GM12878 (cell line): ENCODE data around the gene CDC42EP1. TPM values are rescaled to one million over a fixed set of nuclear protein-coding genes. Genes with fewer than 3 reads are reported as not detected.

Experiments
- ATAC-seq: fragments of 200-7000 bp; cut with Tn5 transposase; 3 replicates; pipeline ENCODE4 v1.9.1; 2020; ENCODE audit warnings: mild to moderate bottlenecking, moderate library complexity
- BruUV-seq: library from RNA; stranded (reverse); fragments of 400-500 nt; replicated peaks from 2 replicates; lab custom pipeline; 2021; lab: Mats Ljungman, UMichigan
- CTCF ChIA-PET: fragments of 300-600 bp; sonication (Branson Sonifier 250); formaldehyde crosslinking; extraction: SDS; loops from one replicate; lab custom pipeline; 2021; ENCODE audit warnings: inconsistent platforms; lab: Yijun Ruan, JAX
- POLR2A ChIA-PET: fragments of 350-600 bp; formaldehyde crosslinking; extraction: SDS; loops from one replicate; lab custom pipeline; 2021; ENCODE audit warnings: inconsistent platforms; lab: Charles Lee
- RAD21 ChIA-PET: fragments of 300-600 bp; sonication (Branson Sonifier 250); formaldehyde crosslinking; loops from one replicate; lab custom pipeline; 2023; ENCODE audit warnings: antibody characterized with exemption; ENCODE audit not compliant: unreplicated experiment; lab: Charles Lee
- SMC1A ChIA-PET: fragments of 300-600 bp; sonication (Branson Sonifier 250); formaldehyde crosslinking; loops from one replicate; lab custom pipeline; 2023; ENCODE audit not compliant: unreplicated experiment, uncharacterized antibody; lab: Charles Lee
- DNase-seq: peaks from one replicate; pipeline ENCODE4 v3.0.0-alpha.2; 2011; ENCODE audit warnings: low read depth, low spot score
- FAIRE-seq: peaks from 3 replicates; lab custom pipeline; 2011; peaks lifted over from hg19 to GRCh38; lab: Jason Lieb, UNC
- H2AFZ ChIP-seq: 2 replicates; pipeline ENCODE4 v1.6.0; 2011; ENCODE audit warnings: low read depth, low read length, control low read depth; ENCODE audit not compliant: control insufficient read depth
- H3K27ac ChIP-seq: 2 replicates; pipeline ENCODE4 v1.5.1; 2011; ENCODE audit warnings: control low read depth; ENCODE audit not compliant: control insufficient read depth, insufficient read depth
- H3K27me3 ChIP-seq, 2 experiments: replicated peaks in 1 of 2; 2 replicates each; pipeline versions ENCODE4 v1.6.0 to v1.6.1; 2011; ENCODE audit warnings: low read length in 1 of 2; ENCODE audit not compliant: control insufficient read depth in 2 of 2, insufficient read depth in 2 of 2
- H3K36me3 ChIP-seq, 2 experiments: 2 replicates each; pipeline ENCODE4 v1.5.1; 2011; ENCODE audit warnings: low read length in 1 of 2; ENCODE audit not compliant: control insufficient read depth in 2 of 2, insufficient read depth in 2 of 2
- H3K4me1 ChIP-seq: 2 replicates; pipeline ENCODE4 v1.6.1; 2011; ENCODE audit warnings: mild to moderate bottlenecking, low read length, moderate library complexity, mixed read lengths; ENCODE audit not compliant: control insufficient read depth, insufficient read depth
- H3K4me2 ChIP-seq: 2 replicates; pipeline ENCODE4 v1.6.0; 2011; ENCODE audit warnings: control low read depth; ENCODE audit not compliant: control insufficient read depth, insufficient read depth
- H3K4me3 ChIP-seq: fragments of 200-600 bp; sonication (generic); 2 replicates; pipeline ENCODE4 v1.5.1; 2016
- H3K79me2 ChIP-seq: 2 replicates; pipeline ENCODE4 v1.6.0; 2011; ENCODE audit warnings: low read length; ENCODE audit not compliant: control insufficient read depth, insufficient read depth
- H3K9ac ChIP-seq: 2 replicates; pipeline ENCODE4 v1.8.0; 2011; ENCODE audit warnings: low read length, control low read depth, mixed read lengths; ENCODE audit not compliant: control insufficient read depth, insufficient read depth
- H3K9me3 ChIP-seq: replicated peaks from 3 replicates; pipeline ENCODE4 v1.5.1; 2011; ENCODE audit warnings: mild to moderate bottlenecking, low read length; ENCODE audit not compliant: control insufficient read depth, insufficient read depth
- H4K20me1 ChIP-seq: 2 replicates; pipeline ENCODE4 v1.6.0; 2011; ENCODE audit not compliant: control insufficient read depth, insufficient read depth
- ATF7 ChIP-seq: fragments of 450-650 bp; IDR thresholded peaks from 2 replicates; pipeline ENCODE4 v1.6.1; 2016; ENCODE audit warnings: low read depth, mild to moderate bottlenecking
- BHLHE40 ChIP-seq, 2 experiments: fragments of 450-650 bp in 1 of 2; IDR thresholded peaks; 2 replicates each; pipeline ENCODE4 v1.6.1; 2011 to 2017; ENCODE audit warnings: low read depth in 2 of 2, borderline replicate concordance in 1 of 2, improper control_type of control experiment in 1 of 2, low read length in 1 of 2, mild to moderate bottlenecking in 1 of 2
- CBX3 ChIP-seq: fragments of 200-600 bp; sonication (generic); IDR thresholded peaks from 2 replicates; pipeline ENCODE4 v1.6.1; 2016; ENCODE audit warnings: low read depth, borderline replicate concordance
- CREM ChIP-seq: IDR thresholded peaks from 2 replicates; pipeline ENCODE4 v1.6.1; 2014; ENCODE audit warnings: antibody characterized with exemption, low read depth
- EGR1 ChIP-seq, 2 experiments: IDR thresholded peaks; 1 replicate in 1 of 2; 2 replicates in 1 of 2; pipeline ENCODE4 v1.6.1; 2011 to 2012; ENCODE audit warnings: low read depth in 2 of 2, low read length in 2 of 2, borderline replicate concordance in 1 of 2, mild to moderate bottlenecking in 1 of 2, moderate library complexity in 1 of 2
- NRF1 ChIP-seq: conservative IDR thresholded peaks from 2 replicates; pipeline ENCODE4 v1.6.1; 2011; ENCODE audit warnings: mild to moderate bottlenecking, low read depth, low read length, improper control_type of control experiment
- POU2F2 ChIP-seq: IDR thresholded peaks from 3 replicates; pipeline ENCODE4 v1.6.1; 2011; ENCODE audit warnings: low read depth, mild to moderate bottlenecking, low read length, borderline replicate concordance
- STAT3 ChIP-seq: IDR thresholded peaks from 2 replicates; pipeline ENCODE4 v1.6.1; 2011; ENCODE audit warnings: low read depth, low read length, improper control_type of control experiment
- SUZ12 ChIP-seq: fragments of 200-600 bp; sonication (generic); IDR thresholded peaks from one replicate; pipeline ENCODE4 v1.6.1; 2018; ENCODE audit warnings: antibody characterized with exemption, mild to moderate bottlenecking; ENCODE audit not compliant: unreplicated experiment
- TCF12 ChIP-seq: IDR thresholded peaks from 2 replicates; pipeline ENCODE4 v1.6.1; 2011; ENCODE audit warnings: low read depth, mild to moderate bottlenecking, low read length
- USF1 ChIP-seq: IDR thresholded peaks from 2 replicates; pipeline ENCODE4 v1.6.1; 2011; ENCODE audit warnings: borderline replicate concordance, low read depth, mild to moderate bottlenecking, moderate library complexity, mixed read lengths, low read length; ENCODE audit not compliant: insufficient read depth; ENCODE audit errors: extremely low read length
- YBX1 ChIP-seq: fragments of 450-650 bp; IDR thresholded peaks from 2 replicates; pipeline ENCODE4 v1.6.1; 2016; ENCODE audit warnings: antibody characterized with exemption
- ZNF217 ChIP-seq: fragments of 450-650 bp; IDR thresholded peaks from 2 replicates; pipeline ENCODE4 v1.6.1; 2017; ENCODE audit warnings: antibody characterized with exemption, mild to moderate bottlenecking
- ZNF687 ChIP-seq: fragments of 450-650 bp; IDR thresholded peaks from 2 replicates; pipeline ENCODE4 v1.6.1; 2017; ENCODE audit warnings: mild to moderate bottlenecking, moderate library complexity
- WGBS: methylation state at CpG from one replicate; pipeline ENCODE4 v1.1.6; 2016; ENCODE audit warnings: low lambda C conversion rate; ENCODE audit not compliant: insufficient replicate concordance, insufficient coverage; ENCODE audit errors: missing lambda C conversion rate; 5-methylcytosine and 5-hydroxymethylcytosine counted together
- in situ Hi-C: fragments of 300-500 bp; cut with MboI; formaldehyde crosslinking; loops from 9 replicates; pipeline ENCODE4 v1.14.3; 2018; ENCODE audit warnings: mixed read lengths
- intact Hi-C: fragments of 100-400 bp; cut with micrococcal nuclease; formaldehyde crosslinking; loops from one replicate; pipeline ENCODE4 v1.14.2; 2022; ENCODE audit not compliant: unreplicated experiment
- polyA plus RNA-seq, 11 experiments: library from polyadenylated mRNA; depleted of rRNA in 4 of 11; unstranded in 6 of 11; stranded (reverse) in 5 of 11; fragments of >200 nt; fragmentation: Nextera tagmentation in 4 of 11; fragmentation: Illumina TruSeq in 1 of 11; extraction: Ambion mirVana in 4 of 11; extraction: Trizol in 1 of 11; gene quantifications; 1 replicate in 1 of 11; 2 replicates in 10 of 11; pipeline versions ENCODE4 v1.2.1 to v1.2.3, GENCODE V29; 2011 to 2016; ENCODE audit warnings: inconsistent platforms in 2 of 11, missing spikeins in 2 of 11, low read depth in 1 of 11
- total RNA-seq, 4 experiments: library from RNA; depleted of rRNA in 3 of 4; stranded (reverse); fragments of >200 nt in 3 of 4; fragmentation: Illumina TruSeq in 1 of 4; extraction: Trizol in 1 of 4; gene quantifications; 2 replicates each; pipeline versions ENCODE4 v1.2.1 to v1.2.3, GENCODE V29; 2013 to 2021

The CDC42EP1 gene
- total and polyA plus RNA-seq, 10 of the 15 experiments (the other 5 are each of a cell fraction or from before 2014, with no cell fraction given), result 0.04 to 0.33 (median 0.09) TPM; not detected in 7

- TF ChIP-seq NRF1 (no peak), EGR1 (IDR thresholded peaks at IDR 0.05; ENCODE audit: borderline replicate concordance in 1 of 2, low read depth in 2 of 2, low read length in 2 of 2) (peak in 1 of 2 experiments; percentile 86; a peak in 2 of 3 replicates), SUZ12 (peak; percentile 84), CBX3 (no peak), ATF7 (no peak)
These were observed 1.1 kb downstream of the CDC42EP1 start (continued) for GRCh38 chr22:37561212-37562048.

GRCh38 chr22:37562049-37562875, 2.0 kb downstream of the CDC42EP1 start:
- ChIA-PET SMC1A (interaction anchor here (0.7 to 3.6 kb wide), 5 partner anchors 20 to 31 kb away, joined by 3 to 26 read pairs (median 7); no protein-coding TSS in a partner anchor), RAD21 (interaction anchor here (0.7 to 8.4 kb wide), 4 partner anchors 11 to 90 kb away, joined by 3 to 237 read pairs (median 4); no protein-coding TSS in a partner anchor), CTCF (interaction anchor here (0.7 to 22.0 kb wide), 15 partner anchors 9 to 363 kb away, joined by 3 to 541 read pairs (median 4); partner anchors contain the start of gene LGALS2), POLR2A (interaction anchor here (0.5 to 1.1 kb wide), 2 partner anchors 23 to 361 kb away, joined by 3 read pairs; no protein-coding TSS in a partner anchor)
- Histone ChIP-seq H3K4me1 (peaks cover 11% of the 10 kb centered on the region), H3K27me3 (peaks cover 16% of the 10 kb centered on the region in 2 experiments), H3K9me3 (no peaks in the 10 kb centered on the region), H4K20me1 (no peaks in the 10 kb centered on the region), H3K9ac (no peak overlapping the region), H3K27ac (no peak overlapping the region), H3K36me3 (no peaks in the 10 kb centered on the region), H3K4me3 (no peak overlapping the region), H3K79me2 (no peaks in the 10 kb centered on the region), H2AFZ (no peak overlapping the region), H3K4me2 (no peak overlapping the region)
- in situ Hi-C loops, result no loop called here
- intact Hi-C loops, result loop anchor here (10.0 kb wide), 1 partner anchor 247 kb away; no protein-coding TSS in a partner anchor
- DNase-seq, result no peak
- no peak for FAIRE-seq
- ATAC-seq, result no peak
- 49% methylated on average over 14 of the region's 14 CpGs for WGBS
- no TSS peak for BruUV-seq
- TF ChIP-seq TCF12, result no peak
- TF ChIP-seq STAT3, result no peak
- TF ChIP-seq ZNF687, result no peak
- TF ChIP-seq CREM, result no peak
- TF ChIP-seq POU2F2, result no peak
- no peak for TF ChIP-seq USF1
- no peak for TF ChIP-seq ZNF217
- TF ChIP-seq BHLHE40 (IDR thresholded peaks at IDR 0.05; ENCODE audit: borderline replicate concordance in 1 of 2, low read depth in 2 of 2, low read length in 1 of 2), result no peak
- TF ChIP-seq YBX1, result no peak
